K562 (cell line): ENCODE results near the gene VSTM2B. TPM values are rescaled to one million over a fixed set of nuclear protein-coding genes. Genes with fewer than 3 reads are reported as not detected.

Source experiments
- CBFA2T3 ChIP-seq: fragments of 450-650 bp; IDR thresholded peaks from 2 replicates; pipeline ENCODE4 v1.6.1; 2017
- EWSR1 ChIP-seq: fragments of 450-650 bp; IDR thresholded peaks from 2 replicates; pipeline ENCODE4 v1.6.1; 2018; ENCODE audit warnings: borderline replicate concordance, mild to moderate bottlenecking, low read depth, moderate library complexity; ENCODE audit not compliant: partially characterized antibody
- FOSL1 ChIP-seq: fragments of 200-800 bp; sonication (Bioruptor generic); conservative IDR thresholded peaks from 2 replicates; pipeline ENCODE4 v1.6.1; 2016; ENCODE audit warnings: missing genetic modification characterization, missing compliant biosample characterization
- GATA2 ChIP-seq: sonication (generic); formaldehyde crosslinking; IDR thresholded peaks from 2 replicates; pipeline ENCODE4 v1.4.0; 2020; ENCODE audit warnings: mild to moderate bottlenecking, missing genetic modification reagents
- HIVEP1 ChIP-seq: fragments of 250-450 bp; sonication (Bioruptor Pico); IDR thresholded peaks from 2 replicates; pipeline ENCODE4 v1.4.0; 2020; ENCODE audit warnings: mild to moderate bottlenecking
- JUNB ChIP-seq: fragments of 450-650 bp; formaldehyde crosslinking; conservative IDR thresholded peaks from 2 replicates; pipeline ENCODE4 v1.4.0; 2020; ENCODE audit warnings: mild to moderate bottlenecking
- JUND ChIP-seq, 2 experiments: IDR thresholded peaks; 2 replicates in 1 of 2; 3 replicates in 1 of 2; pipeline ENCODE4 v1.6.1; 2011; ENCODE audit warnings: borderline replicate concordance in 2 of 2, low read depth in 2 of 2, low read length in 2 of 2, improper control_type of control experiment in 1 of 2, missing biosample characterization in 1 of 2, missing genetic modification characterization in 1 of 2, missing genetic modification reagents in 1 of 2
- L3MBTL2 ChIP-seq: fragments of 450-650 bp; IDR thresholded peaks from 2 replicates; pipeline ENCODE4 v1.6.1; 2016; ENCODE audit warnings: mild to moderate bottlenecking, moderate library complexity
- MYNN ChIP-seq, 2 experiments: sonication (generic); formaldehyde crosslinking in 1 of 2; IDR thresholded peaks; 2 replicates each; pipeline versions ENCODE4 v1.5.0 to v1.6.1; 2016 to 2020; ENCODE audit warnings: antibody characterized with exemption in 1 of 2, missing genetic modification reagents in 1 of 2
- NCOR1 ChIP-seq: fragments of 450-650 bp; IDR thresholded peaks from 2 replicates; pipeline ENCODE4 v1.6.1; 2016; ENCODE audit warnings: mild to moderate bottlenecking, moderate library complexity
- NFRKB ChIP-seq: fragments of 450-650 bp; IDR thresholded peaks from 2 replicates; pipeline ENCODE4 v1.6.1; 2016; ENCODE audit warnings: low read depth
- NONO ChIP-seq, 2 experiments: fragments of 200-400 bp in 1 of 2; fragments of 450-650 bp in 1 of 2; formaldehyde crosslinking in 1 of 2; IDR thresholded peaks; 2 replicates each; pipeline ENCODE4 v1.6.1; 2017; ENCODE audit warnings: low read depth in 2 of 2, mild to moderate bottlenecking in 2 of 2, moderate library complexity in 2 of 2, low read length in 1 of 2
- POLR2AphosphoS5 ChIP-seq: IDR thresholded peaks from 2 replicates; pipeline ENCODE4 v1.6.1; 2011; ENCODE audit warnings: mild to moderate bottlenecking, low read depth, low read length, moderate library complexity; ENCODE audit not compliant: control insufficient read depth, insufficient read depth
- RBM39 ChIP-seq: fragments of 200-400 bp; formaldehyde crosslinking; optimal IDR thresholded peaks from 2 replicates; pipeline ENCODE3; 2018; ENCODE audit warnings: low read depth, low read length
- SPI1 ChIP-seq: IDR thresholded peaks from 2 replicates; pipeline ENCODE4 v1.6.1; 2011; ENCODE audit warnings: low read depth, low read length, control low read depth, borderline replicate concordance
- SRSF7 ChIP-seq: fragments of 200-400 bp; formaldehyde crosslinking; optimal IDR thresholded peaks from 2 replicates; pipeline ENCODE3; 2017; ENCODE audit warnings: mild to moderate bottlenecking, low read depth, low read length
- SUPT5H ChIP-seq: fragments of 450-650 bp; IDR thresholded peaks from 2 replicates; pipeline ENCODE4 v1.6.1; 2016
- TCFL5 ChIP-seq: fragments of 250-450 bp; sonication (Bioruptor Pico); conservative IDR thresholded peaks from 2 replicates; pipeline ENCODE4 v1.6.1; 2021; ENCODE audit warnings: mild to moderate bottlenecking, moderate library complexity, matching md5 sums
- THRAP3 ChIP-seq: fragments of 450-650 bp; IDR thresholded peaks from 2 replicates; pipeline ENCODE4 v1.6.1; 2016; ENCODE audit warnings: mild to moderate bottlenecking, inconsistent platforms, borderline replicate concordance
- ZNF324 ChIP-seq: fragments of 250-450 bp; sonication (Bioruptor Pico); IDR thresholded peaks from 2 replicates; pipeline ENCODE4 v1.4.0; 2020; ENCODE audit warnings: mild to moderate bottlenecking
- ZNF696 ChIP-seq: fragments of 250-450 bp; sonication (Bioruptor Pico); conservative IDR thresholded peaks from 2 replicates; pipeline ENCODE4 v1.4.0; 2020; ENCODE audit warnings: mild to moderate bottlenecking, moderate library complexity
- polyA plus RNA-seq, 8 experiments: library from polyadenylated mRNA; depleted of rRNA in 4 of 8; stranded (reverse) in 5 of 8; unstranded in 3 of 8; fragments of >200 nt; fragmentation: Nextera tagmentation in 2 of 8; fragmentation: Illumina TruSeq in 1 of 8; extraction: Ambion mirVana in 2 of 8; extraction: Trizol in 1 of 8; gene quantifications; 2 replicates each; pipeline versions ENCODE4 v1.2.1 to v1.2.3, GENCODE V29; 2011 to 2014; ENCODE audit warnings: inconsistent platforms in 1 of 8, missing spikeins in 1 of 8
- total RNA-seq, 7 experiments: library from RNA; depleted of rRNA in 6 of 7; stranded (reverse); fragments of >200 nt in 6 of 7; fragmentation: Illumina TruSeq in 2 of 7; extraction: Trizol in 2 of 7; gene quantifications; 2 replicates each; pipeline versions ENCODE4 v1.2.1 to v1.2.3, GENCODE V29; 2011 to 2021; ENCODE audit warnings: low replicate concordance in 1 of 7
- TF ChIP-seq, protein P1 (sequence below): fragments of 450-650 bp; formaldehyde crosslinking; IDR thresholded peaks from 2 replicates; pipeline ENCODE4 v1.4.0; 2020; ENCODE audit warnings: mild to moderate bottlenecking, mixed read lengths
- TF ChIP-seq, protein P2 (sequence below): fragments of 250-450 bp; sonication (Bioruptor Pico); IDR thresholded peaks from 2 replicates; pipeline ENCODE4 v1.8.0; 2022; ENCODE audit warnings: moderate library complexity, mild to moderate bottlenecking, inconsistent platforms
- TF ChIP-seq, protein P3 (sequence below), 2 experiments: IDR thresholded peaks in 1 of 2; conservative IDR thresholded peaks in 1 of 2; 2 replicates each; pipeline ENCODE4 v1.6.1; 2016; ENCODE audit warnings: low read depth in 2 of 2, mild to moderate bottlenecking in 1 of 2, missing compliant biosample characterization in 1 of 2, missing genetic modification characterization in 1 of 2, moderate library complexity in 1 of 2

The VSTM2B gene
- total and polyA plus RNA-seq, 9 of the 15 experiments (the other 6 are each of a cell fraction or from before 2014, with no cell fraction given) = not detected

DNA sequence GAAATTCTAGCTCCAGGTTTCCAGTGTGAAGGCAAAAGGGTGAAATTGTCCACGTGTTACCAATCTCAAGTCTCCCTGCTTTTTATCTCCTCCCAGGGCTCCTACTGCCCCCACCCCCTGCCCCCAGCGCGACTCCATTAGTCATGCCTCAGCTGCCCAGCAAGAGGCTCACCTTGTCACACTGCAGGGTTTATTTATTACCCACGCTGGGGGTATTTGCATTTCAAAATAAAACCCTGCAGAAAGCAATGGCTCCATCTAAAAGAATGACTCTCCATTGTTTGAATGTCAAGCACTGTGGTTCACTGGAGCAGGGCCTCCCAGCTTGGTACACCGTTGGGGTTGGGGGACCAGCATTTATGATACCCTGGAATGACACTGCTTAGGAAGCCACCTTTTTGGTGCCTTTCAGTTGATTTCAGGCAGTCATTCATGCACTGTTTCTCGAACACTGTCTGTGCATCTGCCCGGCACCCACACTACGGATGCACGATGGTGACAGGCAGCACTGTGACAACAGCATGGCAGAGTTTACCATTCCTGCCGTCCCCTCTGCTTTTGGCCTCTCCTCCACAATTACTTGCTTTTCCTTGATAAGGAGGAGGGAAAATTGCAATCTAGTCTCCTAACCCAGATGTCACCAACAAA is 70.4 kb downstream of the VSTM2B start (continued):
- TF ChIP-seq, protein P1, sequence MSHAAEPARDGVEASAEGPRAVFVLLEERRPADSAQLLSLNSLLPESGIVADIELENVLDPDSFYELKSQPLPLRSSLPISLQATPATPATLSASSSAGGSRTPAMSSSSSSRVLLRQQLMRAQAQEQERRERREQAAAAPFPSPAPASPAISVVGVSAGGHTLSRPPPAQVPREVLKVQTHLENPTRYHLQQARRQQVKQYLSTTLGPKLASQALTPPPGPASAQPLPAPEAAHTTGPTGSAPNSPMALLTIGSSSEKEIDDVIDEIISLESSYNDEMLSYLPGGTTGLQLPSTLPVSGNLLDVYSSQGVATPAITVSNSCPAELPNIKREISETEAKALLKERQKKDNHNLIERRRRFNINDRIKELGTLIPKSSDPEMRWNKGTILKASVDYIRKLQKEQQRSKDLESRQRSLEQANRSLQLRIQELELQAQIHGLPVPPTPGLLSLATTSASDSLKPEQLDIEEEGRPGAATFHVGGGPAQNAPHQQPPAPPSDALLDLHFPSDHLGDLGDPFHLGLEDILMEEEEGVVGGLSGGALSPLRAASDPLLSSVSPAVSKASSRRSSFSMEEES (CRISPR knock-in tag) = no peak
- TF ChIP-seq NCOR1 (no peak), CBFA2T3 (peak; percentile 34; the same call in 1 of the 2 replicates), NONO (IDR thresholded peaks at IDR 0.05; ENCODE audit: low read depth in 2 of 2, low read length in 1 of 2) (no peak), GATA2 (CRISPR knock-in tag) (no peak), POLR2AphosphoS5 (no peak), ZNF696 (CRISPR knock-in tag) (no peak), MYNN (IDR thresholded peaks at IDR 0.05) (peak; percentile 54; the same call in 1 of the 2 replicates), MYNN (CRISPR knock-in tag; IDR thresholded peaks at IDR 0.05) (no peak), SRSF7 (no peak), SUPT5H (no peak), ZNF324 (CRISPR knock-in tag) (no peak), L3MBTL2 (0 out of 2 replicates have a peak, but pooled peaks have one; percentile 18), RBM39 (no peak), NFRKB (no peak), FOSL1 (tag) (0 out of 2 replicates have a peak, but pooled peaks have one; percentile 16), JUNB (no peak), TCFL5 (CRISPR knock-in tag) (no peak), JUND (IDR thresholded peaks at IDR 0.05; ENCODE audit: borderline replicate concordance, low read depth, low read length) (peak; percentile 32; the same call in 1 of the 2 replicates), JUND (tag; IDR thresholded peaks at IDR 0.05; ENCODE audit: borderline replicate concordance, low read depth, low read length) (no peak), EWSR1 (no peak), SPI1 (no peak), HIVEP1 (CRISPR knock-in tag) (no peak), THRAP3 (no peak)
- TF ChIP-seq, protein P2, sequence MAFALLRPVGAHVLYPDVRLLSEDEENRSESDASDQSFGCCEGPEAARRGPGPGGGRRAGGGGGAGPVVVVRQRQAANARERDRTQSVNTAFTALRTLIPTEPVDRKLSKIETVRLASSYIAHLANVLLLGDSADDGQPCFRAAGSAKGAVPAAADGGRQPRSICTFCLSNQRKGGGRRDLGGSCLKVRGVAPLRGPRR (CRISPR knock-in tag) = no peak
- TF ChIP-seq, protein P3, sequence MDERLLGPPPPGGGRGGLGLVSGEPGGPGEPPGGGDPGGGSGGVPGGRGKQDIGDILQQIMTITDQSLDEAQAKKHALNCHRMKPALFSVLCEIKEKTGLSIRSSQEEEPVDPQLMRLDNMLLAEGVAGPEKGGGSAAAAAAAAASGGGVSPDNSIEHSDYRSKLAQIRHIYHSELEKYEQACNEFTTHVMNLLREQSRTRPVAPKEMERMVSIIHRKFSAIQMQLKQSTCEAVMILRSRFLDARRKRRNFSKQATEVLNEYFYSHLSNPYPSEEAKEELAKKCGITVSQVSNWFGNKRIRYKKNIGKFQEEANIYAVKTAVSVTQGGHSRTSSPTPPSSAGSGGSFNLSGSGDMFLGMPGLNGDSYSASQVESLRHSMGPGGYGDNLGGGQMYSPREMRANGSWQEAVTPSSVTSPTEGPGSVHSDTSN (CRISPR knock-in tag; IDR thresholded peaks at IDR 0.05; ENCODE audit: low read depth) = no peak
- TF ChIP-seq, protein P3 (tag; conservative IDR thresholded peaks at IDR 0.05; ENCODE audit: low read depth) = peak; percentile 71
